Neural cell (in vitro differentiated cells): ENCODE data around the gene TMPRSS3. TPM values are rescaled to one million over a fixed set of nuclear protein-coding genes. Genes with fewer than 3 reads are reported as not detected.

ENCODE experiments used
- H2AFZ ChIP-seq: fragments of 200-600, 300-800 bp; sonication (generic), shearing (Covaris generic); 2 replicates; pipeline ENCODE4 v1.6.0; 2014; ENCODE audit warnings: low read depth, mild to moderate bottlenecking, antibody characterized with exemption, low read length, moderate library complexity
- H3F3A ChIP-seq: fragments of 200-600 bp; shearing (Covaris generic); 2 replicates; pipeline ENCODE4 v1.6.1; 2016; ENCODE audit warnings: mild to moderate bottlenecking, moderate library complexity, mixed read lengths, antibody characterized with exemption, low read length; ENCODE audit not compliant: insufficient read depth, poor library complexity, severe bottlenecking
- H3K27ac ChIP-seq: fragments of 200-600, 300-800 bp; sonication (generic), shearing (Covaris generic); 2 replicates; pipeline ENCODE4 v1.5.1; 2014; ENCODE audit warnings: mild to moderate bottlenecking, low read length, moderate library complexity
- H3K27me3 ChIP-seq: fragments of 300-800, 200-600 bp; sonication (generic), shearing (Covaris generic); 2 replicates; pipeline ENCODE4 v1.6.0; 2014; ENCODE audit warnings: mild to moderate bottlenecking, low read depth, low read length, moderate library complexity; ENCODE audit not compliant: insufficient read depth
- H3K36me3 ChIP-seq: fragments of 300-800, 200-600 bp; sonication (generic), shearing (Covaris generic); 2 replicates; pipeline ENCODE4 v1.5.1; 2014; ENCODE audit warnings: mild to moderate bottlenecking, antibody characterized with exemption, low read length, moderate library complexity; ENCODE audit not compliant: insufficient read depth
- H3K4me2 ChIP-seq: fragments of 300-800, 200-600 bp; sonication (generic), shearing (Covaris generic); 2 replicates; pipeline ENCODE4 v1.6.0; 2014; ENCODE audit warnings: mild to moderate bottlenecking, low read length
- H3K4me3 ChIP-seq: fragments of 300-800, 200-600 bp; sonication (generic), shearing (Covaris generic); 2 replicates; pipeline ENCODE4 v1.5.1; 2014; ENCODE audit warnings: mild to moderate bottlenecking, low read length, moderate library complexity
- H3K79me2 ChIP-seq: fragments of 200-600 bp; shearing (Covaris generic); replicated peaks from 2 replicates; pipeline ENCODE4 v1.6.0; 2014; ENCODE audit warnings: mild to moderate bottlenecking, low read length, moderate library complexity; ENCODE audit not compliant: insufficient read depth
- H3K9ac ChIP-seq: fragments of 300-800, 200-600 bp; sonication (generic), shearing (Covaris generic); 2 replicates; pipeline ENCODE4 v1.6.1; 2016; ENCODE audit warnings: mild to moderate bottlenecking, low read length, mixed read lengths
- H3K9me2 ChIP-seq: fragments of 200-600 bp; shearing (Covaris generic); 2 replicates; pipeline ENCODE4 v1.6.1; 2016; ENCODE audit warnings: mild to moderate bottlenecking, low read length, mixed read lengths; ENCODE audit not compliant: insufficient read depth
- H3K9me3 ChIP-seq: fragments of 200-600, 300-800 bp; sonication (generic), shearing (Covaris generic); 2 replicates; pipeline ENCODE4 v1.6.1; 2016; ENCODE audit warnings: mild to moderate bottlenecking, mixed run types, low read length, moderate library complexity, mixed read lengths
- H4K20me1 ChIP-seq: fragments of 200-600 bp; shearing (Covaris generic); 2 replicates; pipeline ENCODE4 v1.6.1; 2016; ENCODE audit warnings: mild to moderate bottlenecking, mixed run types; ENCODE audit not compliant: insufficient read depth
- CTCF ChIP-seq: fragments of 450-650 bp; IDR thresholded peaks from 2 replicates; pipeline ENCODE4 v1.5.1; 2014; ENCODE audit warnings: antibody characterized with exemption, mild to moderate bottlenecking, moderate library complexity; ENCODE audit not compliant: poor library complexity, severe bottlenecking
- EP300 ChIP-seq: fragments of 450-650 bp; conservative IDR thresholded peaks from 2 replicates; pipeline ENCODE4 v1.6.1; 2014; ENCODE audit warnings: antibody characterized with exemption, mild to moderate bottlenecking, moderate library complexity; ENCODE audit not compliant: poor library complexity, severe bottlenecking
- EZH2 ChIP-seq: fragments of 200-600, 300-800 bp; shearing (Covaris generic), sonication (generic); IDR thresholded peaks from 2 replicates; pipeline ENCODE4 v1.6.1; 2014; ENCODE audit warnings: antibody characterized with exemption, low read length, borderline replicate concordance, mild to moderate bottlenecking; ENCODE audit not compliant: insufficient read depth, poor library complexity, severe bottlenecking
- MXI1 ChIP-seq: fragments of 450-650 bp; conservative IDR thresholded peaks from 2 replicates; pipeline ENCODE4 v1.6.1; 2014; ENCODE audit warnings: antibody characterized with exemption, mild to moderate bottlenecking; ENCODE audit not compliant: poor library complexity, severe bottlenecking
- POLR2AphosphoS5 ChIP-seq: IDR thresholded peaks from 2 replicates; pipeline ENCODE4 v1.6.1; 2012
- RAD21 ChIP-seq: fragments of 450-650 bp; conservative IDR thresholded peaks from 2 replicates; pipeline ENCODE4 v1.6.1; 2014; ENCODE audit warnings: antibody characterized with exemption, mild to moderate bottlenecking, moderate library complexity
- REST ChIP-seq: IDR thresholded peaks from 2 replicates; pipeline ENCODE4 v1.6.1; 2012; ENCODE audit warnings: borderline replicate concordance
- SMC3 ChIP-seq: fragments of 450-650 bp; conservative IDR thresholded peaks from 2 replicates; pipeline ENCODE4 v1.6.1; 2014; ENCODE audit warnings: antibody characterized with exemption, mild to moderate bottlenecking, moderate library complexity; ENCODE audit not compliant: poor library complexity
- TAF1 ChIP-seq: IDR thresholded peaks from 2 replicates; pipeline ENCODE4 v1.6.1; 2012; ENCODE audit warnings: low read depth
- polyA plus RNA-seq: library from polyadenylated mRNA; depleted of rRNA; stranded (reverse); fragments of >200 nt; gene quantifications from 2 replicates; pipeline ENCODE4 v1.2.3, GENCODE V29; 2014

Gene TMPRSS3
- polyA plus RNA-seq, 1 donor from 2014 or later = 0.12 TPM

GRCh38 chr21:42352441-42353095 is 43.3 kb downstream of the TMPRSS3 start:
- Histone ChIP-seq H3K4me2 (no peak overlapping the region), H3K9me3 (no peaks in the 10 kb centered on the region), H3K4me3 (no peak overlapping the region), H3K27me3 (no peaks in the 10 kb centered on the region), H4K20me1 (no peaks in the 10 kb centered on the region), H3K36me3 (no peaks in the 10 kb centered on the region), H3K9me2 (no peaks in the 10 kb centered on the region), H2AFZ (no peak overlapping the region), H3F3A (no peaks in the 10 kb centered on the region), H3K9ac (no peak overlapping the region), H3K79me2 (no peaks in the 10 kb centered on the region), H3K27ac (no peak overlapping the region)
- TF ChIP-seq MXI1 = no peak
- TF ChIP-seq SMC3 = no peak
- no peak for TF ChIP-seq TAF1
- no peak for TF ChIP-seq REST
- TF ChIP-seq CTCF = no peak
- TF ChIP-seq POLR2AphosphoS5 = no peak
- TF ChIP-seq RAD21 = no peak
- no peak for TF ChIP-seq EZH2
- no peak for TF ChIP-seq EP300

- Histone ChIP-seq H3F3A (no peaks in the 10 kb centered on the region), H3K4me3 (no peak overlapping the region), H3K9me2 (no peaks in the 10 kb centered on the region), H4K20me1 (no peaks in the 10 kb centered on the region), H3K4me2 (no peak overlapping the region), H3K9ac (no peak overlapping the region), H3K36me3 (no peaks in the 10 kb centered on the region), H3K9me3 (no peaks in the 10 kb centered on the region), H3K27me3 (no peaks in the 10 kb centered on the region), H3K79me2 (no peaks in the 10 kb centered on the region), H3K27ac (no peak overlapping the region), H2AFZ (no peak overlapping the region)
- no peak for TF ChIP-seq EP300
- no peak for TF ChIP-seq CTCF
- no peak for TF ChIP-seq TAF1
- TF ChIP-seq EZH2 = no peak
- TF ChIP-seq SMC3 = no peak
- no peak for TF ChIP-seq REST
- TF ChIP-seq RAD21 = no peak
- no peak for TF ChIP-seq MXI1
- TF ChIP-seq POLR2AphosphoS5 = no peak
Measured at GRCh38 chr21:42351626-42352440, 44.0 kb downstream of the TMPRSS3 start.
